ENCODE data around the gene DLG3. TPM values are rescaled to one million over a fixed set of nuclear protein-coding genes. Genes with fewer than 3 reads are reported as not detected.
A peak's percentile ranks its signal among the peaks of the same experiment; 100 is the strongest.

The DLG3 gene
- total and polyA plus RNA-seq, 2 of the 8 experiments (the other 6 are each of a cell fraction or from before 2014, with no cell fraction given) = 29.2 to 63.8 TPM

GRCh38 chrX:70456256-70456655 is 11.6 kb downstream of the DLG3 start:
- Histone ChIP-seq H3K14ac (ENCODE audit: insufficient read length) (no peak overlapping the region), H3K23ac (ENCODE audit: insufficient read length) (no peak overlapping the region), H3K9ac (replicated peaks in 1 of 4; ENCODE audit: extremely low read depth in 1 of 4, low read depth in 3 of 4, low read length in 3 of 4) (peak overlapping the region in 3 of 4 experiments; percentile 6 to 92 (median 90); a peak in 4 of 7 replicates), H3K4me2 (ENCODE audit: insufficient read depth in 1 of 2, low read depth in 2 of 2, low read length in 2 of 2) (peak overlapping the region; percentile 70 to 87), H2AFZ (ENCODE audit: low read length) (no peak overlapping the region), H2AK5ac (ENCODE audit: low read depth, low read length) (no peak overlapping the region), H2BK20ac (ENCODE audit: low read length) (no peak overlapping the region), H3K4ac (replicated peaks; ENCODE audit: insufficient read length, low read depth, low read length) (no peak overlapping the region), H2BK120ac (replicated peaks; ENCODE audit: low read depth, low read length) (no peak overlapping the region), H3K18ac (ENCODE audit: extremely low read depth, low read length) (no peak overlapping the region), H3K23me2 (ENCODE audit: low read depth, low read length) (peaks cover 8% of the 10 kb centered on the region), H3K56ac (replicated peaks; ENCODE audit: insufficient read length, low read depth, low read length) (no peak overlapping the region), H3K27ac (ENCODE audit: low read depth, low read length) (peak overlapping the region; percentile 93; the same call in 1 of the 2 replicates), H4K91ac (replicated peaks; ENCODE audit: insufficient read length, low read length) (no peak overlapping the region), H3K4me1 (replicated peaks in 1 of 4; ENCODE audit: control insufficient read depth in 3 of 4, insufficient read depth in 4 of 4, low read length in 3 of 4) (peaks cover 0 to 17% (median 5%) of the 10 kb centered on the region in 4 experiments; a peak in 6 of 7 replicates), H3K36me3 (ENCODE audit: control insufficient read depth in 2 of 4, insufficient read depth in 4 of 4, low read length in 3 of 4) (peaks cover 0 to 27% (median 3%) of the 10 kb centered on the region in 4 experiments; a peak in 5 of 8 replicates), H3K79me1 (ENCODE audit: low read depth, low read length) (no peaks in the 10 kb centered on the region; the same call in 1 of the 2 replicates), H2BK15ac (ENCODE audit: low read length) (no peak overlapping the region), H2BK12ac (ENCODE audit: low read depth, low read length) (no peak overlapping the region), H3K9me3 (ENCODE audit: insufficient read depth in 2 of 2, low read depth in 1 of 2, low read length in 1 of 2) (no peaks in the 10 kb centered on the region), H3K27me3 (replicated peaks in 1 of 4; ENCODE audit: control insufficient read depth in 3 of 4, extremely low read depth in 1 of 4, insufficient read depth in 3 of 4, low read length in 3 of 4) (no peaks in the 10 kb centered on the region), H3K79me2 (ENCODE audit: control insufficient read depth in 1 of 2, insufficient read depth in 2 of 2, low read length in 2 of 2) (peaks cover 14 to 58% of the 10 kb centered on the region in 2 experiments), H4K20me1 (replicated peaks in 1 of 2; ENCODE audit: control insufficient read depth in 1 of 2, insufficient read depth in 2 of 2, low read length in 2 of 2) (peaks cover 0 to 9% of the 10 kb centered on the region in 2 experiments), H4K5ac (ENCODE audit: insufficient read length, low read depth, low read length) (peak overlapping the region; percentile 41), H3K4me3 (ENCODE audit: extremely low read depth in 1 of 4, insufficient read depth in 2 of 4, low read depth in 3 of 4, low read length in 4 of 4) (peak overlapping the region; percentile 66 to 94 (median 84)), H2BK5ac (ENCODE audit: low read depth, low read length) (no peak overlapping the region), H4K8ac (ENCODE audit: extremely low read depth, insufficient read depth, low read length) (no peak overlapping the region)
- WGBS, 2 experiments (ENCODE audit: extremely low coverage in 1 of 2, insufficient coverage in 1 of 2, insufficient read length in 1 of 2, insufficient replicate concordance in 2 of 2, low coverage in 1 of 2, low lambda C conversion rate in 2 of 2, missing lambda C conversion rate in 1 of 2) = 19% methylated on average over 2 of the region's 2 CpGs; no CpG with 5 or more reads in 1 of the 2 experiments
- POLR2A ChIA-PET (ENCODE audit: partially characterized antibody) = interaction anchor here (0.9 to 4.3 kb wide), 8 partner anchors 10 to 50 kb away, joined by 3 to 29 read pairs (median 6); no protein-coding TSS in a partner anchor
- DNase-seq (ENCODE audit: low read depth in 1 of 2, low spot score in 2 of 2) (no peak), FAIRE-seq (peak; percentile 42)
- CTCF ChIA-PET (ENCODE audit: partially characterized antibody) = interaction anchor here (0.8 to 1.1 kb wide), 3 partner anchors 24 to 98 kb away, joined by 3 read pairs; no protein-coding TSS in a partner anchor
- TF ChIP-seq SIRT6 (IDR thresholded peaks at IDR 0.05; ENCODE audit: low read length) (no peak), ATF2 (IDR thresholded peaks at IDR 0.05; ENCODE audit: low read length) (no peak), POLR2A (IDR thresholded peaks at IDR 0.05; ENCODE audit: control extremely low read depth in 1 of 2, low read depth in 2 of 2, low read length in 2 of 2) (no peak), CTCF (IDR thresholded peaks at IDR 0.05; ENCODE audit: control extremely low read depth in 1 of 3, insufficient read depth in 1 of 3, low read depth in 1 of 3, low read length in 3 of 3) (no peak), CREB1 (IDR thresholded peaks at IDR 0.05) (no peak), SUZ12 (IDR thresholded peaks at IDR 0.05; ENCODE audit: low read length) (no peak), EZH2 (IDR thresholded peaks at IDR 0.05; ENCODE audit: low read depth, low read length, severe bottlenecking) (no peak), CTBP2 (IDR thresholded peaks at IDR 0.05; ENCODE audit: borderline replicate concordance, insufficient read depth, insufficient read length, low read length) (no peak), JUN (IDR thresholded peaks at IDR 0.05; ENCODE audit: low read depth, low read length) (no peak)
